ENCODE data around the gene SHLD1. TPM values are rescaled to one million over a fixed set of nuclear protein-coding genes. Genes with fewer than 3 reads are reported as not detected.

The SHLD1 gene
- total and polyA plus RNA-seq, 2 experiments from 2014 or later, result 2.6 to 6.7 TPM

DNA sequence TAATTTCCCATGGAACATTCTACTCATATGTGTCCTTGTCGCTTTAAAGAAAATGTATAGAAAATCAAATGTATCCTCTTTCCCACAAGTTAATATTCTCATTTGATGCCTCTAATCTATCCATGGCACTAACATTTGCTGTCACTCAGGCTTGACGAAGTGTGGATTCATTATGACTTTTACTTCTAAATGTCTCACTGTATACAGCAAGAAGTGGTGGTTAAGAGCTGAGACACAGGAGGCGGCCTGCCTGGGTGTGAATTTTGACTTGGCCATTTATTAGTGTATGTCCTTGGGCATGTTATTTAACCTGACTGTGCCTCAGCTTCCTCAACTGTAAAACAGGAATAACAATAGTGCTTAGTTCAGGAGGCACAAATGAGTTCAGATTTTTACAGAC lies 130.1 kb downstream of the SHLD1 start:
- Histone ChIP-seq H3K4me1 (ENCODE audit: insufficient read depth) (no peaks in the 10 kb centered on the region), H3K4me2 (ENCODE audit: unreplicated experiment) (no peak overlapping the region), H3F3A (ENCODE audit: insufficient read depth) (no peaks in the 10 kb centered on the region), H3K79me2 (ENCODE audit: insufficient read depth) (no peaks in the 10 kb centered on the region), H3K9me3 (ENCODE audit: low read depth) (no peaks in the 10 kb centered on the region), H3K4me3 (no peak overlapping the region), H2AFZ (no peak overlapping the region), H4K20me1 (ENCODE audit: insufficient read depth) (no peaks in the 10 kb centered on the region), H3K36me3 (ENCODE audit: low read depth) (no peaks in the 10 kb centered on the region), H3K27ac (no peak overlapping the region), H3K27me3 (replicated peaks; ENCODE audit: insufficient read depth) (0 out of 2 replicates have a peak, but pooled peaks cover 15% of the 10 kb centered on the region), H3K9me2 (ENCODE audit: insufficient read depth) (no peaks in the 10 kb centered on the region), H3K9ac (no peak overlapping the region)
- 54 to 68% methylated on average over 3 of the region's 3 CpGs for WGBS, 2 experiments (ENCODE audit: low coverage in 1 of 2, low lambda C conversion rate in 2 of 2, missing lambda C conversion rate in 2 of 2)
- TF ChIP-seq EZH2 (IDR thresholded peaks at IDR 0.05; ENCODE audit: insufficient read depth, poor library complexity, severe bottlenecking) (no peak), EZH2phosphoT487 (IDR thresholded peaks at IDR 0.05; ENCODE audit: insufficient read depth, low read depth) (no peak)
- no peak for DNase-seq
- in situ Hi-C loops (cut with MboI), result no loop called here

DNA sequence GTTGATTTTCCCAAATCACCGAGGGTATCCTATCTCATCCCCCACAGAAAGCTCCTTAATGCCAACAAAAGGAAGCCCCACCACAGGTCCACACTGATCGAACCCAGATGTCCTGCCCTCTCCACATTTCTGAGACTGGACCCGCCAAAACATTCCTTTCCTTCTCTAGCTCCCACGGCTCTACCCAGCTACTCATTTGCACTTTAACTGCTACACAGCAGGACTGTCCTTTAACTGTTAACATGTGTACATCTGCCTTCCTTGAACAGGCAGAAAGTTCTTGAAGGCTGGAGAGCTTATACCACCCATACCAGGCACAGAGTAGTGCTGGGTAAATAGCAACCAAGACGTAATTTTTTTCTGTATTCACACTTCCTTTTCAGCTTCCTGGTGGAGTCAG lies 131.5 kb downstream of the SHLD1 start:
- DNase-seq, result no peak
- Histone ChIP-seq H3K27me3 (replicated peaks; ENCODE audit: insufficient read depth) (peaks cover 21% of the 10 kb centered on the region; the same call in 1 of the 2 replicates), H3K9ac (no peak overlapping the region), H2AFZ (no peak overlapping the region), H3K4me2 (ENCODE audit: unreplicated experiment) (no peak overlapping the region), H3F3A (ENCODE audit: insufficient read depth) (no peaks in the 10 kb centered on the region), H4K20me1 (ENCODE audit: insufficient read depth) (no peaks in the 10 kb centered on the region), H3K79me2 (ENCODE audit: insufficient read depth) (no peaks in the 10 kb centered on the region), H3K9me3 (ENCODE audit: low read depth) (no peaks in the 10 kb centered on the region), H3K9me2 (ENCODE audit: insufficient read depth) (no peaks in the 10 kb centered on the region), H3K27ac (no peak overlapping the region), H3K4me3 (no peak overlapping the region), H3K36me3 (ENCODE audit: low read depth) (no peaks in the 10 kb centered on the region), H3K4me1 (ENCODE audit: insufficient read depth) (no peaks in the 10 kb centered on the region)
- 12 to 18% methylated on average over 5 of the region's 5 CpGs for WGBS, 2 experiments (ENCODE audit: low coverage in 1 of 2, low lambda C conversion rate in 2 of 2, missing lambda C conversion rate in 2 of 2)
- TF ChIP-seq EZH2 (IDR thresholded peaks at IDR 0.05; ENCODE audit: insufficient read depth, poor library complexity, severe bottlenecking), result no peak
- TF ChIP-seq EZH2phosphoT487 (IDR thresholded peaks at IDR 0.05; ENCODE audit: insufficient read depth, low read depth), result no peak
- in situ Hi-C loops (cut with MboI), result no loop called here

DNA sequence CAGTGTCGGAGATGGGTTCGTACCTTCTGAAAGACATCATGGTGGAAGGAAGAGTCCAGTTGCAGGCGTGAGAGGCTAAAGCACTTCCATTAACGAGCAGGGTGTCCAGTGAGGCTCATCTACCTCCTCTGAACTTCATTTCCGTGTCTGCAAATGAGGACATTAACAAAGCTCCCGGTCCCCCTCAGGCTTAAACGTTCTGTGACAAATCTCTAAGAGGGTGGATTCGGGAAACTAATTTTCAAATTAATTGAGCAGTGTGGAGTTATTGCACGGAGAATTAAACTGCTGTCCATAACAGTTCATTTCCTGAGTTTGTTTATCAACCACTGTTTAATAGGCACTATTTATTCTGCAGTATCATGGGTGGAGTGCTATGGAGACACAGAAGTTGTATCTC lies 132.0 kb downstream of the SHLD1 start:
- H3K27me3 ChIP-seq (replicated peaks; ENCODE audit: insufficient read depth), result peaks cover 21% of the 10 kb centered on the region; the same call in 1 of the 2 replicates
- in situ Hi-C loops (cut with MboI), result no loop called here
- H3K9me3 ChIP-seq (ENCODE audit: low read depth), result no peaks in the 10 kb centered on the region
- no peaks in the 10 kb centered on the region for H3K9me2 ChIP-seq (ENCODE audit: insufficient read depth)
- WGBS, 2 experiments (ENCODE audit: low coverage in 1 of 2, low lambda C conversion rate in 2 of 2, missing lambda C conversion rate in 2 of 2), result 69 to 73% methylated on average over 9 of the region's 9 CpGs
- TF ChIP-seq EZH2phosphoT487 (IDR thresholded peaks at IDR 0.05; ENCODE audit: insufficient read depth, low read depth) (no peak), EZH2 (IDR thresholded peaks at IDR 0.05; ENCODE audit: insufficient read depth, poor library complexity, severe bottlenecking) (no peak)
- no peaks in the 10 kb centered on the region for H3K36me3 ChIP-seq (ENCODE audit: low read depth)
- no peaks in the 10 kb centered on the region for H3K4me1 ChIP-seq (ENCODE audit: insufficient read depth)
- H3K4me2 ChIP-seq (ENCODE audit: unreplicated experiment), result no peak overlapping the region
- no peak overlapping the region for H2AFZ ChIP-seq
- H4K20me1 ChIP-seq (ENCODE audit: insufficient read depth), result no peaks in the 10 kb centered on the region
- H3K27ac ChIP-seq, result no peak overlapping the region
- H3K9ac ChIP-seq, result no peak overlapping the region
- H3K79me2 ChIP-seq (ENCODE audit: insufficient read depth), result no peaks in the 10 kb centered on the region
- H3F3A ChIP-seq (ENCODE audit: insufficient read depth), result no peaks in the 10 kb centered on the region
- DNase-seq, result no peak
- H3K4me3 ChIP-seq, result no peak overlapping the region

GRCh38 chr20:5884465-5885335 lies 134.5 kb downstream of the SHLD1 start:
- Histone ChIP-seq H3K36me3 (ENCODE audit: low read depth) (no peaks in the 10 kb centered on the region), H3K9me2 (ENCODE audit: insufficient read depth) (no peaks in the 10 kb centered on the region), H3K4me2 (ENCODE audit: unreplicated experiment) (no peak overlapping the region), H3K27ac (no peak overlapping the region), H3K27me3 (replicated peaks; ENCODE audit: insufficient read depth) (peaks cover 20% of the 10 kb centered on the region; the same call in 1 of the 2 replicates), H3K4me3 (no peak overlapping the region), H3K9ac (no peak overlapping the region), H3K4me1 (ENCODE audit: insufficient read depth) (no peaks in the 10 kb centered on the region), H4K20me1 (ENCODE audit: insufficient read depth) (no peaks in the 10 kb centered on the region), H3K79me2 (ENCODE audit: insufficient read depth) (no peaks in the 10 kb centered on the region), H3F3A (ENCODE audit: insufficient read depth) (no peaks in the 10 kb centered on the region), H3K9me3 (ENCODE audit: low read depth) (no peaks in the 10 kb centered on the region), H2AFZ (no peak overlapping the region)
- TF ChIP-seq EZH2 (IDR thresholded peaks at IDR 0.05; ENCODE audit: insufficient read depth, poor library complexity, severe bottlenecking), result no peak
- TF ChIP-seq EZH2phosphoT487 (IDR thresholded peaks at IDR 0.05; ENCODE audit: insufficient read depth, low read depth), result no peak
- in situ Hi-C loops (cut with MboI), result no loop called here
- DNase-seq, result no peak
- WGBS, 2 experiments (ENCODE audit: low coverage in 1 of 2, low lambda C conversion rate in 2 of 2, missing lambda C conversion rate in 2 of 2), result 58 to 59% methylated on average over 8 of the region's 8 CpGs

All from GM23248 (cell line).